Measurements from ENCODE around the gene GPX1.
"Not testable (repeated sequence)": the region's sequence is repeated elsewhere in the genome, so short reads cannot be mapped to it uniquely, and the experiment has no call there.

GPX1 gene

GRCh38 chr3:49357443-49358216 lies 523 bp downstream of the GPX1 start:
- peak; percentile 28 for DNase-seq (ENCODE audit: low read depth)

- not testable (repeated sequence) for DNase-seq (ENCODE audit: low read depth)
Observed at GRCh38 chr3:49357095-49357442, 1.1 kb downstream of the GPX1 start.

DNA sequence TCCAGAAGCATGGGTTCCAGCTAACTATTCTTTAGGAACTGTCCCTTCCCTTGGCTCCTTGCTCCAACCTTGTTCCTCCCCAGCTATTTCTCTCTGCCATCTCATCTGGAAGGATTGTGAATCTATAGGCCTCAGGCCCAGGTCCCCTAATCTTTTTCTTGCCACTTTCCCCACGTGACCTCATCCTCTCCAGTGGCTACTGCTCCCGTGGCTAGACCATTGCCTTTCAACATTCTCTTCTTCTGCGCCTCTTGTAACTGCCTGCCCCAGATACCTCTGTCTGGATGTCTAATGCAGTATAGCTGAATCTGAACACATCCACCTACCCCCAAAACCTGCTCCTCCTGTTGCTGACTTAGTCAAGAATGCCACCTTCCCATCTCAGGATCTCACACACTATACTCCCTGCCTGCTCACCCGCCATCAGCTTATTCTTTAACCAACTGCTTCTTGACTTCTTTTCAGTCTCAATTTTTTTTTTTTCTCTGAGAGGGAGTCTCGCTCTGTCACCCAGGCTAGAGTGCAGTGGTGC lies 5.2 kb downstream of the GPX1 start:
- DNase-seq (ENCODE audit: low read depth) = no peak

GRCh38 chr3:49352281-49352680 lies 5.9 kb downstream of the GPX1 start:
- DNase-seq (ENCODE audit: low read depth) = no peak

- DNase-seq (ENCODE audit: low read depth) = no peak
Observed at GRCh38 chr3:49351521-49352011, 6.6 kb downstream of the GPX1 start.

DNA sequence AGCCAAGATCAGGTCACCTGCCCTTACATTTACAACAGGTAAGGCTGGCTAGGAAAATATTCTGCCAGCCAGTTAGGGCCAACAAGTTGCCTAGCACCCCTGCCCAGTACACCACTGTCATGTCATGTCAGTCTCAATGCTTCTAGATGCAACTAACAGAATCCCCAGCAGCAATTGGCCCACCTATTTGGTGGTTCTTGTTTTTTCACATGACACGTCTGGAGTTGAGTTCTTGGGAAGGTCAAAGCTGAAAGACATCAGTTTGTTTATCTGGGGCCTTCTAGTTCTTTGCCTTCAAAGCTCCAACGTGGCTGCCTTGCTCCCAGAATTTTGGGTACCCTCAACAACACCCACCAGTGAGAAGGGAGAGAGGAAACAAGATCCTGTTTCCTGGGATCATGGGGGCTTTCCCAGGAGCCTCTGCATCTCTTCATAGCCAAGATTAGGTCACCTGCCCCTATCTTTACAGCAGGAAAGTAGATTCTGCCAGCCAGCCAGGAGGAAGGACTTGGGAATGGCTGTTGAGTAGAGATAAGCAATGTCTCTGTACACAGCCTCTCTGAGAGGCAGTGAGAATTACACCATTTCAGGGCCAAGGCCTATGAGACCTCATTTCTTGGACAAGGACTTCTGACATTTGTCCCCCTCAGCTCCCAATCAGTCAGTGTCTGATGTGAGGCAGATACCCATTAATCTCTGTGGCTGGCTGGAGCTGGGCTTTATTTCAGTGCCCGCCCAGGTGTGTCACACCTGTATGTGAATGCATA lies 8.6 kb downstream of the GPX1 start:
- no peak for DNase-seq (ENCODE audit: low read depth)

GRCh38 chr3:49348361-49348760 lies 9.8 kb downstream of the GPX1 start:
- DNase-seq (ENCODE audit: low read depth) = not testable (repeated sequence)

- DNase-seq (ENCODE audit: low read depth) = no peak
Observed at GRCh38 chr3:49346797-49347251, 11.3 kb downstream of the GPX1 start.

DNA sequence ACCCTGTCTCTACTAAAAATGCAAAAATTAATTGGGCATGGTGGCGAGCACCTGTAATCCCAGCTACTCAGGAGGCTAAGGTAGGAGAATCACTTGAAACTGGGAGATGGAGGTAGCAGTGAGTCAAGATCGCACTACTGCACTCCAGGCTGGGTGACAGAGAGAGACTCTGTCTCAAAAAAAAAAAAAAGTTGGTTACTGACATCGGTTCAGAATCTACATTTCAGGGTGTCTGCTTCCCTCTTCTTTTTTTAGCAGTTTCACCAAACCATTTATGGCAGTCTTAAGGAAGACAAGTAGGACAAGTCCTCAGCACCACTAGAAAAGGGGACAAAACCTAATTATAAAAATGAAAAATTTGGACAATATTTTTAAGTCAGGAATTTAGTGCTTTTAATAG lies 15.0 kb downstream of the GPX1 start:
- no peak for DNase-seq (ENCODE audit: low read depth)

- no peak for DNase-seq (ENCODE audit: low read depth)
Observed at GRCh38 chr3:49341996-49342395, 16.2 kb downstream of the GPX1 start.

- peak; percentile 92 for DNase-seq (ENCODE audit: low read depth)
Observed at GRCh38 chr3:49339941-49340800, 18.0 kb downstream of the GPX1 start, which contains the start of gene USP4. USP4 (minus strand) TSS chr3:49340053; CDS start chr3:49340024, 29 bp downstream.

GRCh38 chr3:49339581-49339940 lies 18.6 kb downstream of the GPX1 start:
- no peak for DNase-seq (ENCODE audit: low read depth)

GRCh38 chr3:49333916-49334633 lies 24.1 kb downstream of the GPX1 start:
- DNase-seq (ENCODE audit: low read depth) = no peak

- DNase-seq (ENCODE audit: low read depth) = no peak
Observed at GRCh38 chr3:49333091-49333490, 25.1 kb downstream of the GPX1 start.

GRCh38 chr3:49329186-49329585 lies 29.0 kb downstream of the GPX1 start:
- no peak for DNase-seq (ENCODE audit: low read depth)

DNA sequence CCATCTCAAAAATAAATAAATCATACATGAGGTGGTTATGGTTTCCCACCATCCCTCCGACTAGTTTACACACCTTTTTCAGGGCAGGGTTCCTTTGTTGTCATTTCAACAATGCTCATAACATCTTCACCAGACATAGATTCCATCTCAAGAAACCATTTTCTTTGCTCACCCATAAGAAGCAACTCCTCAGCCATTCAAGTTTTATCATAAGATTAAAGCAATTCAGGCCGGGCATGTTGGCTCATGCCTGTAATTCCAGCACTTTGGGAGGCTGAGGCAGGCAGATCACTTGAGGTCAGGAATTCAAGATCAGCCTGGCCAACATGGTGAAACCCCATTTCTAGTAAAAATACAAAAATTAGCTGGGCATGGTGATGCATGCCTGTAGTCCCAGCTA lies 29.8 kb downstream of the GPX1 start:
- not testable (repeated sequence) for DNase-seq (ENCODE audit: low read depth)

DNA sequence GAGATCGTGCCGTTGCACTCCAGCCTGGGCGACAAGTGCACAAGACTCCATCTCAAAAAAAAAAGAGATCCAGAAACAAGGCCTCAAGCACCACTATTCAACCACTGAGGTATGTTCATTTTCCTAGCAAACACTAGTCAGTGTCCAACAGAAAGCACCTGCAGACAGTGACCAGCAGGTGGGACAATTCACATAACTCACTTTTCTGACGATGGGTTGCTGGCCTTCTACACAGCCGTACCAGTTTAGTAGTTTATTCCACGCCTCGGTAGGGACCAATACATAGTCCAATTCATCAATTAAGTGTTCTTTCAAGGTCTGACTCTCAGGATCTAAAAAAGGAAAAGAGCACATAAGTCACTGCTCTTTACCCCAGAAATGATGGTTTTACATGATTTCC lies 30.7 kb downstream of the GPX1 start:
- no peak for DNase-seq (ENCODE audit: low read depth)

DNA sequence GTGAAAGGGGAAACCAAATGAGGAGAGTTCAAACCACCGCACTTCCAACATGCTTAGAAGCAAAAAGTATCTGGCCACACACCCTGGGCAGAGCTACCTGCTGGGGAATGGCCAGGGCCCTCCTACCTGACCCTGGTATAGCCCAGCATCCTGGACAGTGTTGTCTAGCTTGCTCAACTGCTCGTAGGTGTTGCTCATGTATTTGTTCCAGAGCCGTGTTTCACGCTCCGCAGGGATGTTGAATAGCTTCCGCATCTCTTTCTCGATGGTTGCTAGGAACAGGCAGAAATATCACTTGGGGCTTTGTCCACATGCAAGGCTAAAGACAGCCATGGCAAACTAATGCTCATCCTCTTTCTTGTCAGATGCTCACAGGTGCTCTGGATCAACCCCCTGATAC lies 33.4 kb downstream of the GPX1 start:
- DNase-seq (ENCODE audit: low read depth) = no peak

GRCh38 chr3:49316696-49317457 lies 41.3 kb downstream of the GPX1 start:
- DNase-seq (ENCODE audit: low read depth) = no peak

DNA sequence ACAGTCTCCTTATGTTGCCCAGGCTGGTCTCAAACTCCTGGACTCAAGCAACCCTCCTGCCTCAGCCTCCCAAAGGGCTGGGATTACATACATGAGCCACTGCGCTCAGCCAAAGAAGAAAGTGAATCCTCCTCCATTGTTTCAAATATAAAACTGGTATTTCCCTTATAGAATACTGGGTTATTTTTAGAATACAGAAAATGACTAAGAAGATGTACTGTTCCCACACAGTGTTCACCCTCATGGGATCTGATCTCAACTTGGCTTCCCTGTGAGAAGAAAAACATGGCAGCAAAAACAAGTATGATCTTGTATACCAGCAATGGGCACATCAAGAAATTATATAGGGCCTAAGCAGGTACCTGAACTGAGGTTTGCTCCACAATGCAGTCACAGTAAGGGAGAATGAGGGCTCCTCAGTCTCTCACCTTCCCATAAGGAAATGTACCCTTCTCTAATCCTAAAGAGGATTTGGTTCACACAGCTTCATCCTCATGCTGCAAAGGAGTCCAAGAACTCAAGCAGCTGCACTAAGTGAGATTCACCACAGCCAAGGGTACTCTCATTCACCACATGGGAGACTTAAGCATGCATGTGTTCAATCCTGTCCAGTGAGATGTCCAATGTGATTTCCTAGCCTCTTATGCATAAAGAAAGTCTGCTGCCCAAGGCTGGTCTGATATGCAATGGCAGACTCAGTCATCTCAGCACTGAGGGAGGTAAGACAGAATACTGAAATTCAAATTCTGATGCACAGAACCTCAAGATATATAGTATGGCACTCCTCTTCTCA lies 44.1 kb downstream of the GPX1 start:
- DNase-seq (ENCODE audit: low read depth) = no peak

All from activated T-helper 1 cell treated with Interleukin-2 at 50 U/mL for 16 hours (primary cell).